H1 (cell line): ENCODE results near the gene FADS6. TPM values are rescaled to one million over a fixed set of nuclear protein-coding genes. Genes with fewer than 3 reads are reported as not detected.

Experiments used
- BCL11A ChIP-seq, 2 experiments: IDR thresholded peaks; one replicate each; pipeline ENCODE4 v1.6.1; 2011; ENCODE audit warnings: low read depth in 2 of 2, low read length in 2 of 2, mild to moderate bottlenecking in 2 of 2
- CHD2 ChIP-seq: IDR thresholded peaks from 2 replicates; pipeline ENCODE4 v1.6.1; 2012; ENCODE audit warnings: low read length, improper control_type of control experiment
- CTBP2 ChIP-seq: IDR thresholded peaks from 2 replicates; pipeline ENCODE4 v1.7.0; 2011; ENCODE audit warnings: borderline replicate concordance, mild to moderate bottlenecking, moderate library complexity, mixed read lengths, low read length; ENCODE audit not compliant: insufficient read depth, insufficient read length
- EZH2 ChIP-seq: fragments of 200-600 bp; sonication (generic); IDR thresholded peaks from 2 replicates; pipeline ENCODE4 v1.7.1; 2012; ENCODE audit warnings: low read depth, mild to moderate bottlenecking, moderate library complexity, low read length, inconsistent platforms; ENCODE audit not compliant: severe bottlenecking
- JUN ChIP-seq: IDR thresholded peaks from 2 replicates; pipeline ENCODE4 v1.6.1; 2011; ENCODE audit warnings: low read depth, mild to moderate bottlenecking, improper control_type of control experiment, low read length
- KDM5A ChIP-seq: fragments of 200-600 bp; IDR thresholded peaks from 2 replicates; pipeline ENCODE4 v1.7.1; 2012; ENCODE audit warnings: mild to moderate bottlenecking, low read length, inconsistent platforms, mixed read lengths
- POLR2AphosphoS5 ChIP-seq: IDR thresholded peaks from 2 replicates; pipeline ENCODE4 v1.6.1; 2011; ENCODE audit warnings: low read depth, low read length
- SP2 ChIP-seq: IDR thresholded peaks from 2 replicates; pipeline ENCODE4 v1.6.1; 2012; ENCODE audit warnings: mild to moderate bottlenecking, low read length, inconsistent platforms
- SUZ12 ChIP-seq: fragments of 200-600 bp; sonication (generic); IDR thresholded peaks from 2 replicates; pipeline ENCODE4 v1.6.1; 2012; ENCODE audit warnings: mild to moderate bottlenecking, inconsistent platforms, low read length, moderate library complexity, mixed read lengths
- polyA plus RNA-seq, 7 experiments: library from polyadenylated mRNA; depleted of rRNA in 3 of 7; stranded (reverse) in 5 of 7; unstranded in 2 of 7; fragments of >200 nt in 5 of 7; fragments of 200-250 nt in 2 of 7; gene quantifications; 1 replicate in 5 of 7; 2 replicates in 1 of 7; 4 replicates in 1 of 7; pipeline versions ENCODE4 v1.2.1 to v1.2.3, GENCODE V29; 2011 to 2013; ENCODE audit warnings: missing spikeins in 2 of 7, mixed read lengths in 2 of 7
- total RNA-seq: library from RNA; stranded (reverse); fragmentation: NEBNext Ultra II Directional; extraction: Animal tissue kit (Norgen Biotek cat#: 25700); gene quantifications from 2 replicates; pipeline ENCODE4 v1.2.1, GENCODE V29; 2021
- TF ChIP-seq, protein P1 (sequence below): IDR thresholded peaks from 2 replicates; pipeline ENCODE4 v1.6.1; 2012; ENCODE audit warnings: inconsistent platforms

The FADS6 gene
- total and polyA plus RNA-seq, 2 of the 8 experiments (the other 6 are each of a cell fraction or from before 2014, with no cell fraction given), result 0.56 to 2.5 TPM

DNA sequence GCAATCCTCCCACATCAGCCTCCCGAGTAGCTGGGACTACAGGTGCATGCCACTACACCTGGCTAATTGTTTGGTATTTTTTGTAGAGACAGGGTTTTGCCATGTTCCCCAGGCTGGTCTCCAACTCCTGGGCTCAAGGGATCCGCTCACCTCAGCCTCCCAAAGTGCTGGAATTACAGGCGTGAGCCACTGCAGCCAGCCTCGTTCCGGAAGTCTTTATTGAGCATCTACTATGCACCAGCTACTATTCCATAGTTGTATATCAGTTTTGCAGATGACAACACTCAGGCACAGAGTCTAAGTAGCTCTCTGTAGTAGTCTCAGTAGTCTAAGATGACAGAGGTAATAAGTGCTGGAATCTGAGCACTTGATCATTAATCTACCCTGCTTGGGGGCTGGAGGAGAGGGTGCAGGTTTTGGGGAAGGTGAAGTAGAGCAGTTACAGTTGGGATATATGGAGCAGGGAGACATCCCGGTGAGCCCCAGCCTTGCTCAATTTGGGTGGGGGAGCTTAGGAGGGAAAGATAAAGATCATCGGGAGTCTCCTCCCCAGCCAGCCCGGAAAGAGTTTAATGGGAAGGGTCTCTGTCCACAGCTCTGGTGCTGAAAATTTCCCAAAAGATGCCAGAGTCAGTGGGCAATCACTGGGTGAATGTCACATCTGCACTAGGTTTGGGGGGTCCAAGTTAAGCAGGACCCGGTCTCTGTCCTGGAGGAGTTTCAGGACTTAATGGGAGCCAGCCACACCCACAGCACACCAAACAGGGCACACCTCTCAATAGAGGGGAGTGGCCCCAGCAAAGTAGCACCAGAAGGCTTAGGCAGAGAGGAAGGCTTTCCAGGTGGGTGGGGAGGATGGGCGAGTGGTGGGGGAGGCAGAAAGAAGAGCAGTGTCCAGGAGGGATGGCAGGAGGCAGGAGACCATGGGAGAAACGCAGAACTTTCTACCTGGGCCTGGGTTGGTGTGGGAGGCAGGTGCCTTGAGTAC, 43.9 kb upstream of the FADS6 start (continued):
- TF ChIP-seq KDM5A (no peak), SUZ12 (no peak), SP2 (no peak), CTBP2 (no peak), BCL11A (IDR thresholded peaks at IDR 0.05; ENCODE audit: low read depth in 2 of 2, low read length in 2 of 2) (no peak), CHD2 (no peak), EZH2 (no peak), POLR2AphosphoS5 (no peak), JUN (no peak)
- TF ChIP-seq, protein P1, sequence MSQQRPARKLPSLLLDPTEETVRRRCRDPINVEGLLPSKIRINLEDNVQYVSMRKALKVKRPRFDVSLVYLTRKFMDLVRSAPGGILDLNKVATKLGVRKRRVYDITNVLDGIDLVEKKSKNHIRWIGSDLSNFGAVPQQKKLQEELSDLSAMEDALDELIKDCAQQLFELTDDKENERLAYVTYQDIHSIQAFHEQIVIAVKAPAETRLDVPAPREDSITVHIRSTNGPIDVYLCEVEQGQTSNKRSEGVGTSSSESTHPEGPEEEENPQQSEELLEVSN, result no peak
- TF ChIP-seq, all 59 proteins: peak for 0
